ENCODE measurements around the gene PRUNE1.

Gene PRUNE1

DNA sequence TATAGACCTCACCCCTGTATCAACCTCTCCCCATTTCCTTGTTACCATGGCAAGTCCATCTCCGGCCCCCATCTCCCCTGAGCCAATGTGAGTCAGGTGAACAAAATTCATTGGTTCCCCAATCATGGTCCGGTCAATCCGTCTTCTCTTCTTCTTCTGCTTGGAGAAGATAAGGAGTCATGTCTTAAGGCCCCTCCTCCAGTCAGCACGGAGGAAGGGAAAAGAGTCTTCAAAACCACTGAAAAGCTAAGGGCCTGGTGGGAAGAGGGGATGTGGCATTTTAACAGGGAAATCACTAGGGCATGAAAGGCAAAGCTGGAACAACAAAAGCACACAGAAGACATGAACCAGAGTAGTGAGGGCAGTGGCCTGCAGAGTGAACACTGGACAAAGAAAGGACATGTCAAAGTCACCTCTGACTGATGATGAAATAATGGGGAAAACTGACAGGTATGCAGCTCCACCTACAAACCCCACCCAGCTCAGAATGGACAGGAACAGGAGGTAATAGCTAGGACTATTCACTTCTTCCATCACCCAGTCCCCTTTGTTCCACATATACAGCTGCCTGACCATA lies 46.8 kb downstream of the PRUNE1 start:
- DNase-seq, result no peak

DNA sequence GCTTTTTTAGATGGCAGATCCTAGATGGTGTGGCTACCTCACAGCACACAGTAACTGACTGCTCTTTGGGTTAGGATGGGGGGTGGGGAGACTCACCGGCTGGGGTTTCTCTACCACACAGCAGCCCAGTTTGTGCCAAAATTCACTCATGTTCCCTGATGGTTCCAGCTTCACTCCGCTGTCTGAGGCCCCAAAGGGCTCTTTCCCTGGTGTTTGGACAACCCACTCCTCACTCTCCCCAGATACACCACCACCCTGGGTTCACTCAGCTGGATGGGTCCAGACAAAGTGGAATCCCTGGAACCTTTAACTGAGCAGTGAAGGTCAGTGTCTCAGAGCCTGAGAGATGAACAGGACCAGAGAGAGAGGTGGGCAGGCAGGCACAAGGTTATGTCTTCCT lies 47.3 kb downstream of the PRUNE1 start:
- no peak for DNase-seq

DNA sequence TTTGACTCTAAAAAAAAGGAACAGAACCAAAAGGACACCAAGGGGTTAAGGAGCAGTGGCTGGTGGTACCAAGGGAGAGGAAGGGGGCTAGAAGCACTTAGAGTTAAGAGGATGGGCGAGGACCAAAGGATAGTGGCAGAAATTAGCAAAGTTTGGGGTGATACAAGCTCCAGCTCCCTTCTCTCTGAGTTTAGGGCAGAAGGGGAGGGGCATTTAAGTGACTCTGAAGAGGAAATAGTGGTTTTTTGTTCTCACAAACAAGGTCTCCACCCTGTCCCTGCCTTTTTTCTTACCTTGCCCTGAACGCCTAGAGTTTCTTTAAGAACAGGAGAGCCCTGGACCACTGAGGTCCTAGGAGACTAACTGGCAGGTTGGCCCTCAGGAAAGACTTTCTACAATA lies 47.9 kb downstream of the PRUNE1 start:
- DNase-seq, result no peak

DNA sequence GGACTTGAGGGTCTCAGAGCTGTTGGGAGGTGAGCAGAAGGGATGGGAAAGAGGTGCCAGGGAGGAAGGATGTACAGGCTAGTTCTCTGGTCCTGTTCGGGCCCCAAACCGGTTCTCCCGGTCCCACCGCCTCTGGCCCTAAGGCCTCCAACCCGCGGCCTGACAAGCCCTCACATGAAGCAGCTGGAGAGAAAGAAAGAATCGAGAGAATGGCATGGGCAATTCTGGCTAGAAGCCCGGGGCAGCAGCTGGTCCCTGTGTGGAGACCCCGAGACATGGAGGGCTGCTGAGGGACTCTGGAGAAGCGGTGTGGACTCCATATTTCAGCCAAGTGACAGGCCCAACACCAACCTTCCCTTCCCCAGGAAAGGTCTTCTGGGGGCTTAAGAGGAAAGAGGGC lies 50.4 kb downstream of the PRUNE1 start:
- no peak for DNase-seq

DNA sequence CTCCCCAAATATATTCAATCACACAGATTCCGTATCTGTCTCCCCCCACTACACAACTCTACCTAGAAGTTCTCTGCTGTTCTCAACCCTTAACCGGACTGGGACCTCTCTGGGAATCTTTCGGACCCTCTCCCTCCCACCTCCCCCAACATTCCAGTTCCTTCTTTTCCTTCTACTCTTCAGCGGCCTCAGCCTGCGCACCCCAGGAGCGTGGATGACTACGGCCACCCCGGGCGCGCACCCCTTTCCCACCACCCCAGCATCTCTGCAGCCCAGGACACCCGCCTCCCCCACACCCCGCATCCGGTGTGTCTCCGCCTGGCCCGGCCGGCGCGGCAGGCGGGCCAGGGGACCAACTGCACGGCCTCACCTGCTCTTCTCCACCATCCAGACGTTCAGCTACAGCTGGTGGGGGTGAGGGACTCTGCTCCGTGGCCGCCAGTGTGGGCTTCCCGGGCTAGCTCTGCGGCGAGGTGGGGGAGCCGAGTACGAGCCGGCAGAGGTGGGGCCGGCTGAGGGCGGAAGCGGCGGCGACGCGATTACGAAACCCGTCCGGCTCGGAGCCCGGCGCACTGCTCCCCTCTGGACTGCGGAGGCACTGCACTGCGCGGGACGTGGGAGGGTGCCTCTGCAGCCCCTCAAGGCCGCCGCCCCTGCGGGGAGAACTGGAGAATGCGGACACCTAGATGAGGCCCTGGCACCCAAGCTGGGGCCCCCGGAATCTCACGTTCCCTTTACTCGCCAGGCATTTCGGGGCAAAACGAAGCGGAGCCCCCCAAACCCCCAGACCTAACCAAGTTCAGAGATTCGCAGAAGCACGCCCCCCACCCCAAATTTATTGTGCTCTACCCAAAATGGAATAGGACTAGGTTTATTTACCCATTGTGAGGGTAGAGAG lies 51.1 kb downstream of the PRUNE1 start, which contains the start of gene CDC42SE1:
Gene CDC42SE1 (minus strand): TSS at position 514 of the 898 bp plus-strand sequence. CDS start 3,892 bp downstream, outside the sequence.
- peak; percentile 67 for DNase-seq

DNA sequence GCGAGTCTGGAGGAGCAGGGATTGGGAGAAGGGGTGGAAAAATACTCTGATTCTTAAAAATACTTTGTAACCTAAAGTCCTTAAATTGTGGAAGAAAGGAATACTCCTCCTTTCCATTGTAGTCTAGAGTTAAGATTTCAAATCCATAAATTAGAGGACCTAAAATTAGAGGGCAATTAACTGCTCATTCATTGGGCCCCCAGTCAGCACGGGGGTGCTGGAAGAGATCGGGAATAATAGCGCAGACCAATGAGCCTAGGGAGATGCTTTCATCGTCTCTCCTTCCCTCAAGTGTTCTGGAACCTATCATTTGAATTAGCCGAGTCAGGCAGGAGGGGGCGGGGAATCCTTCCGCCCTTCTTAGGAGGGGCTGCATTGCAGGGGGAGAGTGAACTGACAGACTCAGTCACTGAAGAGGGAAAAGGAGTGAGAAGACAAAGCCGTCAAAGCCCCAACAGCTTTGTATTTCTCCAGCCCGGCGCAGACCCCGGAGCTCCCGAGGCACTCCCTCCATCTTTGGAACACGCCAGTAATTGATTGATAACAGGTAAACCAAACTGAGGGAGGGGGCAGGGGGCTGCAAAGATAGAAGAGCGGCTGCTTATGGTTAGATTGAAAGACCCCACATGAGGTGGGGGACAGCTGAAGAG lies 51.9 kb downstream of the PRUNE1 start, which contains the start of gene MLLT11:
Gene MLLT11 (plus strand): TSS at position 391 of the 650 bp plus-strand sequence. CDS start 6,828 bp downstream, outside the sequence.
- peak; percentile 82 for DNase-seq

DNA sequence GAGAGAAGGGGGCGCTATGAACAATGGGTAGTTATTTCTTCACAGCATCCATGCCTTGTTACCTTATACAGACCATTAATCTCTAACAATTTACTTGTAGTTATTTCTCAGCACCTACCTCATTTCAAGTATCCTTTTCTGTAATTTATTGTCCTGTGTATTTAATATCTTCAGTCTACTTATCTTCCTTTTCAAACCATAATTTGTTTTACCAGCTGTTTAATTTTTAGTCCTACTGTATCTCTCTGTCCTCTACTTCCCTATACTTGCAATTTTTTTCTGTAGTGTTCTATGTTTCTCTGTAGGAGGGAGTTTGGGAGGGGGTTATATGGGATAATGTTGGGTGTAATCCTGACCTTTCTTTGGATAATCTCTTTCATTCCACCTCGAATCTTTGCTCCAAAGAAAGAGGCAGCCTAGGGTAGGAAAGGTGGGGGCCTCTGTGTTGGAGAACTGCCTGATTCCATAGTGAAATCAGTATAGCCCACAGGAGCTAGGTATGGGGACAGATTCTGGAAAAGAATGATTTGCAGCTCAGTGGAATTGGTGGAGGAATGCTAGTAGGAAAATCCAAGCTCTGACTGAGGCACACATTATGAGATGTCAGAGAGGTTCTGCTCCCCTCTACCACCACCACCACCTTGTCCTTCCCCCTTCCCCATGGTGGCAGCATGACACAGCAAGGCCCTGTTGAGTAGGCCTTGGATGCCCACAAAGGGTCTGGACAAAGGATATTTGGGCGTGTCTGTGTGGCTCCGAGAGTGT lies 52.6 kb downstream of the PRUNE1 start:
- no peak for DNase-seq

DNA sequence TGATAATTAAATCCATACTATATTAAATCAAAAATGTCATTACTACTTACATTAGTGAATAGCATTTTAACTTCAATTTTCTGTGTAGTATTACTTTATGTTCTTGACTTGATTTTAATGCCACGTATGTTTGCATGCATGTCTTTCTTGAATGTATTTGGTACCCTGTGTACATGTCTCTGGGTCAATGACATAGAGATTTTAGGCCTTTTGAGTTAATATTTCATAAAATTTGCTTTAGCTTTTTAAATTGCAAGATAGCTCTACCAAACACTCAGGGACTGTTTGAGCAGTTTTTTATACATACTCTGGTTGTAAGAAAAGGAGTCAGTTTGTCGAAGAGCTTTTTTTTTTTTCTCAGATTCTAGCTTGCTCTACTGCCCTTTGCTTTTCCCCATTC lies 53.5 kb downstream of the PRUNE1 start:
- no peak for DNase-seq

DNA sequence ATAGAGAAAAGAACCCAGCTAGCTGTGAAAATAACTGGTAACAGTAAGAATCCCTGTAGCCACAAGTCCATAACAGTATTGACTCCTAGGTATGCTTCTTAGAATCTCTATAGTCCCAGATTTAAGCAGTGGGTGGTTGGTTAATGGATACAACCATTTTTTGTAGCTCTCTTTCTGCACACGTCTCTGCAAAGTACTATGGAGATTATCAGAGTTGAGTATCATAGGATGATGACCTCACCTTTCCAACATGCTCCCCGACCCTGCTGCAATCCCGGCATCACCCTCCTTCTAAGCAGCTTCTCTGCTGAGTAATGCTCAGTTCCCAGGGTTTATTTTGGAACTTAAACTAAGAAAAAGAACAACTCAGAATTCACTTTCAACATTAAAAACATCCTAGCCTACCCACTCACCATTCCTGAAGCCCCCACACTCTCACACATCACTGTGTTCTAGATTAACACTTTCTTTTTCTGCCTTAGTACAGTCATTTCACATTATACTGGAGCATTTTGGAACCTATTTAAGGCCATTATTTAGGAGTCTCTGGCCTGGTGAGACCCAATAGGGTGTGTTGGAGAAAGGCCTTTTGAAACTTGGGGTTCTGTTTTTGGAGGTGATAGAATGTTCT lies 54.6 kb downstream of the PRUNE1 start:
- DNase-seq, result no peak

DNA sequence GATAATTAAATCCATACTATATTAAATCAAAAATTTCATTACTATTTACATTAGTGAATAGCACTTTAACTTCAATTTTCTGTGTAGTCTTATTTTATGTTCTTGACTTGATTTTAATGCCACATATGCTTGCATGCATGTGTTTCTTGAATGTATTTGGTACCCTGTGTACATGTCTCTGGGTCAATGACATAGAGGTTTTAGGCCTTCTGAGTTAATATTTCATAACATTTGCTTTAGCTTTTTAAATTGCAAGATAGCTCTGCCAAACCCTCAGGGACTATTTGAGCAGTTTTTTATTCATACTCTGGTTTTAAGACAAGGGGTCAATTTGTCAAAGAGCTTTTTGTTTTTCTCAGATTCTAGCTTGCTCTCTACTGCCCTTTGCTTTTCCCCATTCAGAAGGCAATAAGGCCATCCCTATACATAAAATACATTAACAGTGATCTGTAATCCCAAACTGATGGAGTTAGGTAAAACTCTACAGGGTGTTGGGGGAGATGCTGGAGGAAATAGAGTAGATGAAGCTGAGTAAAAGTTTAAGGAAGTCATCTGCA lies 56.9 kb downstream of the PRUNE1 start:
- no peak for DNase-seq

DNA sequence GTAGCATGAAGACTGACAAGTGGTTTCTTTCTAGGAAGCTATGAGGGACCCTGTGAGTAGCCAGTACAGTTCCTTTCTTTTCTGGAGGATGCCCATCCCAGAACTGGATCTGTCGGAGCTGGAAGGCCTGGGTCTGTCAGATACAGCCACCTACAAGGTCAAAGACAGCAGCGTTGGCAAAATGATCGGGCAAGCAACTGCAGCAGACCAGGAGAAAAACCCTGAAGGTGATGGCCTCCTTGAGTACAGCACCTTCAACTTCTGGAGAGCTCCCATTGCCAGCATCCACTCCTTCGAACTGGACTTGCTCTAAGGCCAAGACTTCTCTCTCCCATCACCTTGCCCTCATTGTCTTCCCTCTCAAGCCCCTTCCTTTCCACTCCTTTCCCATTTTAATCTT lies 58.9 kb downstream of the PRUNE1 start:
- no peak for DNase-seq

DNA sequence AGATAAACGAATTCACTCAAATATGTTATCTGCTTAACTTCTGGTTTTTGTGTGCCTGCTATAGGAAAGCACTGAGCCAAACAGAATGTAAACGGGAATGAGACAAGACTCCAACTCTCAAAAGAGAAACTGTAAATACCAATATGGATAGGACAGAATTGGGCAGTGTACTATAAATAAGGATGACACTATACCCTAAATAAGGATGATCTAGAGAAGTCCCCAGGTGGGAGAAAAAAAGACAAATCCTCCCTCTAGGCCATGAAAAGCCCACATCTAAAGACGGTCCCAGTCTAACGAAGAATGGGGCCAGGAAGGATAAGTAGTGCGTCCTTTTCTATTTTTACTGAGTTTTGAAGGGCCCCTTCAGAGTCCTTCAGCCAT lies 60.8 kb downstream of the PRUNE1 start:
- DNase-seq, result no peak

DNA sequence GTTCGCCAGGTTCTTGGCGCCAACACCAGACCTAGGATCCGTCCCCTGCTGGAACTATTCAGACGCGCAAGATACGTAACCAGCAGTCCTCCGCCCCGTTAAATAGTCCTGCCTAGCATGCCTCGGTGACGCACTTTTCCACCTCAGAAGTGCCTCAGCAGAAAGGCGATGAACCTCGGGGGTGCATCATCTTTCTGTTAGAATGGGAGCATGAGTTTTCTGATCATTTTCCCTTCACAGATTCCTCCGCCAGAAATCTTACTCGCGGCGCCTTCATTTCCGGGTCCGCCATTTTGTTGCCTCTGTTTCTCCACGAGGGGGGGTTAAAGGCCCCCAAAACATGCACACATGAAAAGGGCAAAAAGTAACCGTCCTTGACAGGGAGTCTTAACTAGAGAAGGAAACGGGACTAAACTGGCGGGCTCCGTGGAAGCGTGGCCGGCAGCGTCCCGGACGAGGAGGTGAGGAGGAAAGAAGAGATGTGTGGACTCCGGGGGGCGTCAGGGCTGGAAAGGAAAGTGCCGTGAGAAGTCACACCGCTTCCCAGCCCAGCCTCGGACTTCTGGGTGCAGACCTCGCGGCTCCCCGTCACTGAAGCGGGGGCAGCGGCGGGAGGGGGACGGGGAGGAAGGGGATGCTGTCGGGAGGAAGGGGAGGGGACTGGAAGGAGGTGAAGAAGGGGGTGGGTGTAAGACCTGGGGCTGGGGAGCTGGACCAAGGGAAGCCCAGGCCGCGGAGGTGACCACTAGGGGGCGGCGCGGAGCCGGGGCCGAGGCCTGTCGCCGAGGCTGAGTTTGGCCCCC lies 62.4 kb downstream of the PRUNE1 start, which contains the start of gene GABPB2:
Gene GABPB2 (plus strand): TSS at position 288 of the 803 bp plus-strand sequence. CDS start 17,429 bp downstream, outside the sequence.
- peak; percentile 89 for DNase-seq

DNA sequence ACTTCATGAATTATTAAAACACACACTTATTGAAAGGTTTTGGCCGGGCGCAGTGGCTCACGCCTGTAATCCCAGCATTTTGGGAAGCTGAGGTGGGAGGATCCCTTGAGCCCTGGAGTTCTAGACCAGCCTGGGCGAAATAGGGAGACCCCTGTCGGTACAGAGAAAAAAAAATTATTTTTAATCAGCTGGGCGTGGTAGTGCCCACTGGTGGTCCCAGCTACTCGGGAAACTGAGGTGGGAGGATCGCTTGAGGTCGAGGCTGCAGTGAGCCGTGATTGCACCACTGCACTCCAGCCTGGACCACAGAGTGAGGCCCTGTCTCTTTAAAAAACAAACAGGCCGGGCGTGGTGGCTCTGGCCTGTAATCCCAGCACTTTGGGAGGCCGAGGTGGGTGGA lies 64.0 kb downstream of the PRUNE1 start:
- no peak for DNase-seq

Data from NCI-H187 treated with DMSO at 0.1 percent for 48 hours (cell line).